OCI-LY7 (cell line): ENCODE measurements around the gene GP5. TPM values are rescaled to one million over a fixed set of nuclear protein-coding genes. Genes with fewer than 3 reads are reported as not detected.

Experiments
- BruUV-seq: library from RNA; stranded (reverse); fragments of 400-500 nt; replicated peaks from 2 replicates; lab custom pipeline; 2021; lab: Mats Ljungman, UMichigan
- CTCF ChIA-PET: fragments of 300-600 bp; sonication (Branson Sonifier 250); formaldehyde crosslinking; loops from one replicate; lab custom pipeline; 2022; ENCODE audit warnings: antibody characterized with exemption; ENCODE audit not compliant: unreplicated experiment; lab: Charles Lee
- POLR2A ChIA-PET: fragments of 300-600 bp; sonication (Branson Sonifier 250); formaldehyde crosslinking; loops from one replicate; lab custom pipeline; 2022; ENCODE audit warnings: antibody characterized with exemption; lab: Charles Lee
- DNase-seq: peaks from one replicate; pipeline ENCODE4 v3.0.0-alpha.2; 2015; ENCODE audit warnings: low spot score
- H2AFZ ChIP-seq: fragments of 200-600 bp; sonication (generic), shearing (Covaris generic); 2 replicates; pipeline ENCODE4 v1.6.1; 2014; ENCODE audit warnings: mild to moderate bottlenecking, antibody characterized with exemption, low read length, moderate library complexity
- H3K27ac ChIP-seq: fragments of 200-600 bp; sonication (generic); 2 replicates; pipeline ENCODE4 v1.5.1; 2014; ENCODE audit warnings: mixed run types, low read depth, mild to moderate bottlenecking, moderate library complexity, low read length, inconsistent platforms; ENCODE audit not compliant: poor library complexity, severe bottlenecking
- H3K36me3 ChIP-seq: fragments of 200-600 bp; sonication (generic); 2 replicates; pipeline ENCODE4 v1.6.1; 2014; ENCODE audit warnings: mild to moderate bottlenecking, antibody characterized with exemption, low read length, moderate library complexity, mixed read lengths; ENCODE audit not compliant: insufficient read depth
- H3K4me1 ChIP-seq: fragments of 200-600 bp; sonication (generic); 2 replicates; pipeline ENCODE4 v1.5.1; 2014; ENCODE audit warnings: mild to moderate bottlenecking, low read length; ENCODE audit not compliant: insufficient read depth, poor library complexity, severe bottlenecking
- H3K4me2 ChIP-seq: fragments of 200-600 bp; sonication (generic); 2 replicates; pipeline ENCODE4 v1.6.1; 2014; ENCODE audit warnings: mild to moderate bottlenecking, low read length
- H3K4me3 ChIP-seq: fragments of 200-600 bp; sonication (generic); 2 replicates; pipeline ENCODE4 v1.5.1; 2014; ENCODE audit warnings: mild to moderate bottlenecking, low read depth, low read length; ENCODE audit not compliant: poor library complexity, severe bottlenecking
- H3K79me2 ChIP-seq: fragments of 200-600 bp; sonication (generic); 2 replicates; pipeline ENCODE4 v1.6.1; 2016; ENCODE audit warnings: low read depth, mild to moderate bottlenecking, low read length, moderate library complexity, mixed read lengths; ENCODE audit not compliant: insufficient read depth
- H3K9me2 ChIP-seq: fragments of 200-600 bp; sonication (generic); 2 replicates; pipeline ENCODE4 v1.6.1; 2016; ENCODE audit warnings: mild to moderate bottlenecking, low read length, mixed read lengths; ENCODE audit not compliant: insufficient read depth
- H3K9me3 ChIP-seq: fragments of 200-600 bp; sonication (generic); 2 replicates; pipeline ENCODE4 v1.6.1; 2014; ENCODE audit warnings: mild to moderate bottlenecking, mixed run types, low read length, mixed read lengths
- H4K20me1 ChIP-seq: fragments of 200-600 bp; sonication (generic); 2 replicates; pipeline ENCODE4 v1.6.1; 2014; ENCODE audit warnings: mild to moderate bottlenecking, antibody characterized with exemption, low read length, moderate library complexity, mixed read lengths; ENCODE audit not compliant: insufficient read depth
- EZH2phosphoT487 ChIP-seq: fragments of 200-600 bp; sonication (generic); IDR thresholded peaks from 2 replicates; pipeline ENCODE4 v1.6.1; 2018; ENCODE audit warnings: low read depth, borderline replicate concordance, mild to moderate bottlenecking, mixed run types, antibody characterized with exemption, low read length, moderate library complexity, mixed read lengths
- intact Hi-C: fragments of 100-400 bp; cut with micrococcal nuclease; formaldehyde crosslinking; loops from one replicate; pipeline ENCODE4 v1.10.0; 2022; ENCODE audit not compliant: unreplicated experiment
- total RNA-seq, 2 experiments: library from RNA; depleted of rRNA in 1 of 2; stranded (reverse); fragments of >200 nt in 1 of 2; shearing (Covaris generic) in 1 of 2; gene quantifications; 2 replicates each; pipeline ENCODE4 v1.2.3, GENCODE V29; 2014 to 2022
- TF ChIP-seq, protein P1 (sequence below): fragments of 200-600 bp; sonication (generic); conservative IDR thresholded peaks from 2 replicates; pipeline ENCODE4 v1.5.1; 2014; ENCODE audit warnings: mild to moderate bottlenecking, antibody characterized with exemption, low read length, moderate library complexity, mixed read lengths

The GP5 gene
- total RNA-seq, 2 experiments from 2014 or later: 0.03 TPM; not detected in 1

DNA sequence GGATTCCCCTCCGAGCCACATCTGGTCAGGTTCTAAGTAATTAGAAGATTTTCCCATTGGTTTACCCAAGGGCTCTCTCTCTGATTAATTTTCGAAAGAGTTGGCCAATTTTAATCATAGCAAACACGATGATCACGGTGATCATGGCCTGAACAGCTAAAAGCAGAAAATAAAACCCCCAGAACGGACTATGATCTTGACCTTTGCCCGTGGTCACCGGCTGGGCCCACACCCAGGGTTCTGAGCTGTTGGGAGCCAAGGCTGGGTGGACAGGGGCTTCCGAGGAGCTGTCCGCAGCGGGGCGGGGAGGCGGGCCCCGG is 2.6 kb downstream of the GP5 start:
- H3K4me2 ChIP-seq: no peak overlapping the region
- TF ChIP-seq, protein P1, sequence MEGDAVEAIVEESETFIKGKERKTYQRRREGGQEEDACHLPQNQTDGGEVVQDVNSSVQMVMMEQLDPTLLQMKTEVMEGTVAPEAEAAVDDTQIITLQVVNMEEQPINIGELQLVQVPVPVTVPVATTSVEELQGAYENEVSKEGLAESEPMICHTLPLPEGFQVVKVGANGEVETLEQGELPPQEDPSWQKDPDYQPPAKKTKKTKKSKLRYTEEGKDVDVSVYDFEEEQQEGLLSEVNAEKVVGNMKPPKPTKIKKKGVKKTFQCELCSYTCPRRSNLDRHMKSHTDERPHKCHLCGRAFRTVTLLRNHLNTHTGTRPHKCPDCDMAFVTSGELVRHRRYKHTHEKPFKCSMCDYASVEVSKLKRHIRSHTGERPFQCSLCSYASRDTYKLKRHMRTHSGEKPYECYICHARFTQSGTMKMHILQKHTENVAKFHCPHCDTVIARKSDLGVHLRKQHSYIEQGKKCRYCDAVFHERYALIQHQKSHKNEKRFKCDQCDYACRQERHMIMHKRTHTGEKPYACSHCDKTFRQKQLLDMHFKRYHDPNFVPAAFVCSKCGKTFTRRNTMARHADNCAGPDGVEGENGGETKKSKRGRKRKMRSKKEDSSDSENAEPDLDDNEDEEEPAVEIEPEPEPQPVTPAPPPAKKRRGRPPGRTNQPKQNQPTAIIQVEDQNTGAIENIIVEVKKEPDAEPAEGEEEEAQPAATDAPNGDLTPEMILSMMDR: no peak
- no peak for TF ChIP-seq EZH2phosphoT487
- H4K20me1 ChIP-seq: no peaks in the 10 kb centered on the region
- intact Hi-C loops: no loop called here
- CTCF ChIA-PET: no interaction called here
- H3K4me1 ChIP-seq: peaks cover 9% of the 10 kb centered on the region
- no peaks in the 10 kb centered on the region for H3K79me2 ChIP-seq
- no peaks in the 10 kb centered on the region for H3K9me2 ChIP-seq
- no peak for DNase-seq
- H2AFZ ChIP-seq: no peak overlapping the region
- H3K27ac ChIP-seq: no peak overlapping the region
- POLR2A ChIA-PET: interaction anchor here (0.6 kb wide), 1 partner anchor 41 kb away, joined by 5 read pairs; no protein-coding TSS in a partner anchor
- H3K9me3 ChIP-seq: 0 out of 2 replicates have a peak, but pooled peaks cover 1% of the 10 kb centered on the region
- H3K4me3 ChIP-seq: no peak overlapping the region
- H3K36me3 ChIP-seq: no peaks in the 10 kb centered on the region
- no TSS peak for BruUV-seq

DNA sequence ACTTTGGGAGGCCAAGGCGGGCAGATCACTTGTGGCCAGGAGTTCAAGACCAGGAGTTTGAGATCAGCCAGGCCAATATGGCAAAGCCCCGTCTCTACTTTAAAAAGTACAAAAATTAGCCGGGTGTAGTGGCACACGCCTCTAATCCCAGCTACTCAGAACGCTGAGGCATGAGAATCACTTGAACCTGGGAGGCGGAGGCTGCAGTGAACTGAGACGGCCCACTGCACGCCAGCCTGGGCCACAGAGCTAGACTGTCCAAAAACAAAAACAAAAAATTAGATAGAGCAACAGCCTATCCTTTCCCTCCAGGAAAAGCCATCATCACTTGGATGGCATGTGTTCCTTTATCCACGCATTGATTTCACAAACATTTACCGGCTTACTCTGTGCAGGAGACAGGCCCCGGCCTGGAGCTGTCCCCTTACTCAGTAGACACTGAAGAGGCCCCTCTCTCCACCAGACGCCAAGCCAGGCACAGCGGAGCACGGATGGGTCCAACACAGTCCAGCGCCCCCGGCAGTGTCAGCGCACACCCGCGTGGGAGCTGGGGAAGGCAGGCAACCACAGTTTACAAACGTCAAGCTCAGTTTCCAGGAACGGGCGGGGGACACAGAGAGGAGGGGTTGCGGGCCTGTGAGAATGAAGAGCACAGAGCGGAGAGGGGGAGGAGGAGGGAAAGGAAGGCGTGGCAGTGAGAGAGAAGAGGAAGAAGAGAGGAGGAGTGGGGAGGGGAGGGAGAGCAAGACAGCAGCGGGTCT is 3.1 kb downstream of the GP5 start:
- ChIA-PET CTCF (interaction anchor here (0.6 kb wide), 1 partner anchor 10 kb away, joined by 3 read pairs; no protein-coding TSS in a partner anchor), POLR2A (interaction anchor here (0.6 kb wide), 1 partner anchor 40 kb away, joined by 5 read pairs; no protein-coding TSS in a partner anchor)
- Histone ChIP-seq H3K4me2 (no peak overlapping the region), H4K20me1 (no peaks in the 10 kb centered on the region), H2AFZ (no peak overlapping the region), H3K79me2 (no peaks in the 10 kb centered on the region), H3K9me3 (peaks cover 7% of the 10 kb centered on the region), H3K9me2 (no peaks in the 10 kb centered on the region), H3K27ac (no peak overlapping the region), H3K4me1 (peaks cover 9% of the 10 kb centered on the region), H3K4me3 (no peak overlapping the region), H3K36me3 (no peaks in the 10 kb centered on the region)
- intact Hi-C loops: no loop called here
- no peak for TF ChIP-seq EZH2phosphoT487
- TF ChIP-seq, protein P1: no peak
- DNase-seq: no peak
- BruUV-seq: no TSS peak

DNA sequence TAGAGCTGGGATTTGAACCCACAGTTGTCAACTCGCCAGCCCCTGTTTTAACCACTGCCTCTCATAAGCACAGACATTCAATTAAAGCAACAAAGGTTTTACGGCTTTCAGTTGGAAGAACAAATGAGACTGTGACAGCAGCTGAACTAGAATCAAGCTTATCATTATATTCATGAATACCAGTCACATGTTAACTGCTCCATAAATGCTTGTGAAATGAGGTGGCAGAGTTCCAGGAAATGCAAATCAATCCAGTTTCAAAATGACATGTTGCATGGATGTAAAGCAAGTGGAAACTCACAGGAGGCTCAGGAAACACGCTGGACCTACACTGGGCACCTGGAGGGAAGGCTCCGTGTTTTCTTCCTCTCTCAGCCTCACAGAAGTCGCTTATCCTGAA is 3.9 kb downstream of the GP5 start:
- POLR2A ChIA-PET: interaction anchor here (0.6 kb wide), 1 partner anchor 18 kb away, joined by 3 read pairs; no protein-coding TSS in a partner anchor
- TF ChIP-seq EZH2phosphoT487: no peak
- TF ChIP-seq, protein P1: no peak
- H3K79me2 ChIP-seq: no peaks in the 10 kb centered on the region
- intact Hi-C loops: no loop called here
- no peak overlapping the region for H2AFZ ChIP-seq
- H3K4me1 ChIP-seq: peaks cover 8% of the 10 kb centered on the region
- H3K9me2 ChIP-seq: no peaks in the 10 kb centered on the region
- no peak for DNase-seq
- H3K36me3 ChIP-seq: no peaks in the 10 kb centered on the region
- peaks cover 13% of the 10 kb centered on the region for H3K9me3 ChIP-seq
- no peak overlapping the region for H3K27ac ChIP-seq
- no TSS peak for BruUV-seq
- no peak overlapping the region for H3K4me2 ChIP-seq
- no peak overlapping the region for H3K4me3 ChIP-seq
- CTCF ChIA-PET: no interaction called here
- no peaks in the 10 kb centered on the region for H4K20me1 ChIP-seq
